ENCODE measurements around the gene SSH3. TPM values are rescaled to one million over a fixed set of nuclear protein-coding genes. Genes with fewer than 3 reads are reported as not detected.

Gene SSH3
- total RNA-seq, 1 experiment from 2014 or later, result 57.8 TPM

DNA sequence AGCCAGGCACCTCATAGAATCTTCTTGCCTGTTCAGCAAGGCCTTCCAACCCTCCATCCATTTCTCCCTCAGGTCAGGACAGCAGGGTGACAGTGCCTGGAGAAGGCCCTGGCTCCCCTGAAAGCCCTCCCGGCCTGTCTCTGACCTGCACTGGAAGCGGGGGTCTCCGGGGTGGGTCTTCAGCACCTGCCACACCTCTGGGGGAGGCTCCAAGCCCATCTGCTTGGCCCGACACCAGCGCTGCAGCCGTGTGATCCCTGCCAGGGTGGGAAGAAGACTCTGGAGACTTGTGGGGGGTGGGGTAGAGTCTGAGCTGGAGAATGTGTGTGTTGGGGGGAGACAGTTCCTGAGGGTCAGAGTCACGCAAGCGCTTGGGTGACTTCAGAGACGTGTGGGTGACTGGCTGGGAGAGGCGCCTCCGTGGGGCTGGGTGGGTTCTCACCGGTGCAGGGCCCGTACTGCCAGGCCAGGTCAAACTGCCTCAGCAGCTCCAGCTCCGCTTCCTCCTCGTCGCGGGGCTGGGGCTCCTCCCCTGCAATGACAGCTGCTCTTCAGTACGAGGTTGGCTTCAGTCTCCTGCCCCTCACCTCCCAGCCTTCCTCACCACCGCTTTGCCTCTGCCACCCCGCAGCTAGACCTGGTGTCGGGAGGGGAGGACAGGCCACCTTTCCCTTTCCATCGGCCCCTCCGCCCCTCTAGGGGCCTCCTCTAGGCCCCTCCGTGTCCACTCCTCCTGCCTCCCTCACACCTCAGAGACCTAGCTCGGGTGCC is 49.4 kb downstream of the SSH3 start:
- Histone ChIP-seq H3K36me3 (ENCODE audit: control insufficient read depth in 1 of 2, insufficient read depth in 2 of 2, low read length in 2 of 2) (no peaks in the 10 kb centered on the region), H3K9me3 (ENCODE audit: control insufficient read depth in 1 of 2, insufficient read depth in 1 of 2, low read depth in 1 of 2, low read length in 2 of 2) (no peaks in the 10 kb centered on the region), H3K27ac (ENCODE audit: low read depth, low read length) (peak overlapping the region; percentile 95), H3K79me2 (ENCODE audit: insufficient read depth, low read length) (peaks cover 10% of the 10 kb centered on the region; the same call in 1 of the 2 replicates), H3K27me3 (ENCODE audit: insufficient read depth, low read length) (no peaks in the 10 kb centered on the region), H3K4me1 (ENCODE audit: control insufficient read depth in 1 of 2, insufficient read depth in 2 of 2, low read length in 2 of 2) (peaks cover 47 to 80% of the 10 kb centered on the region in 2 experiments), H3K4me2 (ENCODE audit: low read length) (peak overlapping the region; percentile 93), H2AFZ (ENCODE audit: low read depth, low read length, poor library complexity, severe bottlenecking) (no peak overlapping the region), H3K9me2 (ENCODE audit: insufficient read depth) (no peaks in the 10 kb centered on the region), H4K20me1 (ENCODE audit: insufficient read depth) (no peaks in the 10 kb centered on the region), H3K4me3 (replicated peaks in 1 of 2; ENCODE audit: low read depth in 1 of 2, low read length in 2 of 2) (peak overlapping the region; percentile 79 to 86), H3K9ac (ENCODE audit: low read length) (peak overlapping the region; percentile 84)
- intact Hi-C loops (cut with micrococcal nuclease), result loop anchor here (5.0 kb wide), 1 partner anchor 115 kb away; the partner anchor contains the start of gene TMEM134
- peak; percentile 4 for ATAC-seq
- POLR2A ChIA-PET, result interaction anchor here (0.9 to 8.1 kb wide), 5 partner anchors 7 to 50 kb away, joined by 3 to 210 read pairs (median 3); partner anchors contain the start of genes CLCF1 and RAD9A
- CTCF ChIA-PET, result interaction anchor here (0.6 to 16.6 kb wide), 7 partner anchors 7 to 185 kb away, joined by 4 to 456 read pairs (median 9); partner anchors contain the start of genes CLCF1 and PPP1CA
- DNase-seq (ENCODE audit: low read depth, low spot score), result no peak
- RAD21 ChIA-PET (ENCODE audit: low non-redundant PET in 1 of 2, low total read pairs in 2 of 2, uncharacterized antibody in 2 of 2, unreplicated experiment in 2 of 2), result interaction anchor here (1.6 to 6.0 kb wide), 3 partner anchors 21 to 29 kb away, joined by 7 to 76 read pairs (median 20); partner anchors contain the start of gene CLCF1 (in 1 of the 2)
- TSS peak; percentile 81 for BruUV-seq (replicated peaks)
- no peak for TF ChIP-seq ZNF274 (IDR thresholded peaks at IDR 0.05; ENCODE audit: low read depth, low read length)
- no peak for TF ChIP-seq POLR2A (IDR thresholded peaks at IDR 0.05; ENCODE audit: borderline replicate concordance, extremely low read depth, insufficient read depth, insufficient read length)
- no peak for TF ChIP-seq CEBPB (IDR thresholded peaks at IDR 0.05; ENCODE audit: low read depth)
- TF ChIP-seq SP1 (IDR thresholded peaks at IDR 0.05; ENCODE audit: low read depth), result no peak
- TF ChIP-seq TCF7L2 (IDR thresholded peaks at IDR 0.05; ENCODE audit: borderline replicate concordance, extremely low read depth, insufficient read depth, insufficient read length), result no peak
- no peak for TF ChIP-seq POLR2AphosphoS5 (IDR thresholded peaks at IDR 0.05; ENCODE audit: low read depth, low read length)
- no peak for TF ChIP-seq SRF (IDR thresholded peaks at IDR 0.05; ENCODE audit: low read depth)
- TF ChIP-seq ZFX (IDR thresholded peaks at IDR 0.05), result no peak
- TF ChIP-seq EZH2 (IDR thresholded peaks at IDR 0.05), result no peak
- TF ChIP-seq, protein P1, sequence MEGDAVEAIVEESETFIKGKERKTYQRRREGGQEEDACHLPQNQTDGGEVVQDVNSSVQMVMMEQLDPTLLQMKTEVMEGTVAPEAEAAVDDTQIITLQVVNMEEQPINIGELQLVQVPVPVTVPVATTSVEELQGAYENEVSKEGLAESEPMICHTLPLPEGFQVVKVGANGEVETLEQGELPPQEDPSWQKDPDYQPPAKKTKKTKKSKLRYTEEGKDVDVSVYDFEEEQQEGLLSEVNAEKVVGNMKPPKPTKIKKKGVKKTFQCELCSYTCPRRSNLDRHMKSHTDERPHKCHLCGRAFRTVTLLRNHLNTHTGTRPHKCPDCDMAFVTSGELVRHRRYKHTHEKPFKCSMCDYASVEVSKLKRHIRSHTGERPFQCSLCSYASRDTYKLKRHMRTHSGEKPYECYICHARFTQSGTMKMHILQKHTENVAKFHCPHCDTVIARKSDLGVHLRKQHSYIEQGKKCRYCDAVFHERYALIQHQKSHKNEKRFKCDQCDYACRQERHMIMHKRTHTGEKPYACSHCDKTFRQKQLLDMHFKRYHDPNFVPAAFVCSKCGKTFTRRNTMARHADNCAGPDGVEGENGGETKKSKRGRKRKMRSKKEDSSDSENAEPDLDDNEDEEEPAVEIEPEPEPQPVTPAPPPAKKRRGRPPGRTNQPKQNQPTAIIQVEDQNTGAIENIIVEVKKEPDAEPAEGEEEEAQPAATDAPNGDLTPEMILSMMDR (IDR thresholded peaks at IDR 0.05 in 2 of 3, conservative IDR thresholded peaks at IDR 0.05 in 1 of 3; ENCODE audit: borderline replicate concordance in 1 of 3, insufficient read depth in 1 of 3, low read depth in 2 of 3, low read length in 2 of 3), result no peak
- TF ChIP-seq RAD21 (IDR thresholded peaks at IDR 0.05; ENCODE audit: low read depth), result no peak
- TF ChIP-seq EZH2phosphoT487 (IDR thresholded peaks at IDR 0.05; ENCODE audit: borderline replicate concordance), result no peak
- TF ChIP-seq, protein P2, sequence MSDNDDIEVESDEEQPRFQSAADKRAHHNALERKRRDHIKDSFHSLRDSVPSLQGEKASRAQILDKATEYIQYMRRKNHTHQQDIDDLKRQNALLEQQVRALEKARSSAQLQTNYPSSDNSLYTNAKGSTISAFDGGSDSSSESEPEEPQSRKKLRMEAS (IDR thresholded peaks at IDR 0.05), result no peak
- TF ChIP-seq SIN3A (IDR thresholded peaks at IDR 0.05; ENCODE audit: low read depth), result no peak
- TF ChIP-seq FOSL1 (IDR thresholded peaks at IDR 0.05; ENCODE audit: low read depth), result no peak
- no peak for TF ChIP-seq CBX3 (IDR thresholded peaks at IDR 0.05; ENCODE audit: low read depth)
- no peak for TF ChIP-seq JUND (IDR thresholded peaks at IDR 0.05)

Measured in HCT116 (cell line).